HEK293 (cell line): ENCODE results near the gene FAM240A.
"Not testable (repeated sequence)": the region's sequence is repeated elsewhere in the genome, so short reads cannot be mapped to it uniquely, and the experiment has no call there.

ENCODE experiments used
- CTCF ChIP-seq: fragments of 450-650 bp; formaldehyde crosslinking; IDR thresholded peaks from 2 replicates; pipeline ENCODE4 v1.5.1; 2016; ENCODE audit warnings: missing biosample characterization, missing genetic modification characterization
- MZF1 ChIP-seq: fragments of 450-650 bp; formaldehyde crosslinking; IDR thresholded peaks from 2 replicates; pipeline ENCODE4 v1.5.1; 2017; ENCODE audit warnings: missing biosample characterization, missing genetic modification characterization, borderline replicate concordance
- ZNF777 ChIP-seq: fragments of 450-650 bp; formaldehyde crosslinking; IDR thresholded peaks from 2 replicates; pipeline ENCODE4 v1.5.1; 2017; ENCODE audit warnings: missing biosample characterization, missing genetic modification characterization, borderline replicate concordance

GRCh38 chr3:46587268-46587667 lies 25.1 kb upstream of the FAM240A start:
- not testable (repeated sequence) for TF ChIP-seq CTCF, ZNF777, MZF1 (tag by site-specific recombination)
